CD4-positive, alpha-beta T cell (primary cell): Measurements from ENCODE around the gene MFN2. TPM values are rescaled to one million over a fixed set of nuclear protein-coding genes. Genes with fewer than 3 reads are reported as not detected.

Experiments
- ATAC-seq: fragments of 200-7000 bp; cut with Tn5 transposase; one replicate; pipeline ENCODE4 v1.10.0; 2022; ENCODE audit warnings: mild to moderate bottlenecking; ENCODE audit not compliant: poor library complexity
- CTCF ChIA-PET: fragments of 350-600 bp; sonication (Branson Sonifier 250); formaldehyde crosslinking; loops from one replicate; lab custom pipeline; 2021; ENCODE audit warnings: antibody characterized with exemption, inconsistent platforms; lab: Charles Lee
- POLR2A ChIA-PET: fragments of 350-600 bp; sonication (Branson Sonifier 250); formaldehyde crosslinking; loops from one replicate; lab custom pipeline; 2021; ENCODE audit warnings: antibody characterized with exemption, inconsistent platforms; lab: Charles Lee
- DNase-seq, 14 experiments: peaks; one replicate each; pipeline ENCODE4 v3.0.0-alpha.2; 2013 to 2020; ENCODE audit warnings: mixed read lengths in 2 of 14
- H3K27ac ChIP-seq, 2 donors: one replicate each; pipeline versions ENCODE4 v1.5.1 to v1.7.0; 2013; ENCODE audit warnings: low read length in 2 of 2, low read depth in 1 of 2, mild to moderate bottlenecking in 1 of 2
- H3K27me3 ChIP-seq, 2 experiments: 1 replicate in 1 of 2; 2 replicates in 1 of 2; pipeline versions ENCODE4 v1.6.1 to v1.7.0; 2013; ENCODE audit warnings: low read length in 2 of 2, control low read depth in 1 of 2, mild to moderate bottlenecking in 1 of 2, moderate library complexity in 1 of 2; ENCODE audit not compliant: insufficient read depth in 2 of 2, control insufficient read depth in 1 of 2
- H3K36me3 ChIP-seq: one replicate; pipeline ENCODE4 v1.6.1; 2013; ENCODE audit warnings: low read length, control low read depth; ENCODE audit not compliant: insufficient read depth
- H3K4me1 ChIP-seq: one replicate; pipeline ENCODE4 v1.6.1; 2013; ENCODE audit warnings: low read length, control low read depth; ENCODE audit not compliant: insufficient read depth
- H3K4me3 ChIP-seq: one replicate; pipeline ENCODE4 v1.5.1; 2013; ENCODE audit warnings: mild to moderate bottlenecking, low read length, moderate library complexity
- H3K9me3 ChIP-seq, 2 experiments: 1 replicate in 1 of 2; 2 replicates in 1 of 2; pipeline versions ENCODE4 v1.6.1 to v1.7.0; 2013; ENCODE audit warnings: low read length in 2 of 2, mild to moderate bottlenecking in 2 of 2, control low read depth in 1 of 2, moderate library complexity in 1 of 2; ENCODE audit not compliant: control insufficient read depth in 1 of 2, insufficient read depth in 1 of 2
- H3K27ac Mint-ChIP-seq: one replicate; pipeline ENCODE4 v1.8.0; 2020; ENCODE audit warnings: mixed read lengths
- H3K27me3 Mint-ChIP-seq: one replicate; pipeline ENCODE4 v1.8.0; 2021; ENCODE audit warnings: mixed read lengths
- H3K36me3 Mint-ChIP-seq: one replicate; pipeline ENCODE4 v1.8.0; 2021; ENCODE audit warnings: low read depth, mixed read lengths
- H3K4me1 Mint-ChIP-seq: one replicate; pipeline ENCODE4 v1.8.0; 2021; ENCODE audit warnings: low read depth, mixed read lengths
- H3K4me3 Mint-ChIP-seq: one replicate; pipeline ENCODE4 v1.8.0; 2020; ENCODE audit warnings: mild to moderate bottlenecking, mixed read lengths
- H3K9me3 Mint-ChIP-seq: one replicate; pipeline ENCODE4 v1.8.0; 2020; ENCODE audit warnings: mixed read lengths
- intact Hi-C, 2 experiments: fragments of 100-400 bp; cut with DNase I in 1 of 2; cut with micrococcal nuclease in 1 of 2; formaldehyde crosslinking; loops; one replicate each; pipeline versions ENCODE4 v1.15.1 to v1.9.0; 2023 to 2025; cut with DNase I, micrococcal nuclease
- total RNA-seq, 174 experiments: library from RNA in 2 of 174; stranded (reverse) in 2 of 174; gene quantifications; one replicate each; pipeline ENCODE4 v1.2.3 and lab custom pipeline; 2021 to 2026
- TF ChIP-seq, protein P1 (sequence below): fragments of 200-600 bp; IDR thresholded peaks from one replicate; pipeline ENCODE4 v1.8.0; 2022; ENCODE audit warnings: antibody characterized with exemption, mild to moderate bottlenecking

The MFN2 gene
- total RNA-seq, 2 experiments from 2014 or later: 33.0 to 38.1 TPM

GRCh38 chr1:11961230-11961629 is 19.0 kb upstream of the MFN2 start:
- POLR2A ChIA-PET: interaction anchor here (0.7 to 0.8 kb wide), 2 partner anchors 12 to 17 kb away, joined by 3 read pairs; no protein-coding TSS in a partner anchor
- no peak for ATAC-seq
- H3K4me1 ChIP-seq: no peaks in the 10 kb centered on the region

DNA sequence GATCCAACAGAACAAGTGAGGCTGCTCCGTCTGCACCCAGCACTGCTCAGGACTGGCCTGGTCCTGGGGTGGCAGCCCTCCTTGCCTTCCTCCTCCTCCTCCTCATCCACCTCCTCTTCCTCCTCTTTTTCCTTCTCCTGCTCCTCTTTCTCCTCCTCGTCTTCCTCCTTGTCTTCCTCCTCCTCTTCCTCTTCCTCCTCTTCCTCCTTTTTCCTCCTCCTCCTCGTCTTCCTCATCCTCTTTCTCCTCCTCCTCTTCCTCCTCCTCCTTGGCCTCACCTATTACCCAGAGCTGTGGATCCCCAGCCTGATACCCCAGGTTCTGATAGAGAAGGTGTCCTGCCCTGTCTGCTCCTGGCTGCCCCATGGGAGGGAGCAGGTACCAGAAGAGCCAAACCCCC is 16.6 kb upstream of the MFN2 start:
- Histone ChIP-seq H3K4me3 (no peak overlapping the region), H3K27me3 (no peaks in the 10 kb centered on the region), H3K27ac (no peak overlapping the region), H3K36me3 (no peaks in the 10 kb centered on the region), H3K4me1 (no peaks in the 10 kb centered on the region), H3K9me3 (no peaks in the 10 kb centered on the region)
- Mint-ChIP-seq H3K36me3 (no peaks in the 10 kb centered on the region), H3K27ac (no peak overlapping the region), H3K9me3 (no peaks in the 10 kb centered on the region), H3K27me3 (no peaks in the 10 kb centered on the region), H3K4me1 (no peaks in the 10 kb centered on the region), H3K4me3 (no peak overlapping the region)
- ATAC-seq (no peak), DNase-seq (no peak)
- TF ChIP-seq, protein P1, sequence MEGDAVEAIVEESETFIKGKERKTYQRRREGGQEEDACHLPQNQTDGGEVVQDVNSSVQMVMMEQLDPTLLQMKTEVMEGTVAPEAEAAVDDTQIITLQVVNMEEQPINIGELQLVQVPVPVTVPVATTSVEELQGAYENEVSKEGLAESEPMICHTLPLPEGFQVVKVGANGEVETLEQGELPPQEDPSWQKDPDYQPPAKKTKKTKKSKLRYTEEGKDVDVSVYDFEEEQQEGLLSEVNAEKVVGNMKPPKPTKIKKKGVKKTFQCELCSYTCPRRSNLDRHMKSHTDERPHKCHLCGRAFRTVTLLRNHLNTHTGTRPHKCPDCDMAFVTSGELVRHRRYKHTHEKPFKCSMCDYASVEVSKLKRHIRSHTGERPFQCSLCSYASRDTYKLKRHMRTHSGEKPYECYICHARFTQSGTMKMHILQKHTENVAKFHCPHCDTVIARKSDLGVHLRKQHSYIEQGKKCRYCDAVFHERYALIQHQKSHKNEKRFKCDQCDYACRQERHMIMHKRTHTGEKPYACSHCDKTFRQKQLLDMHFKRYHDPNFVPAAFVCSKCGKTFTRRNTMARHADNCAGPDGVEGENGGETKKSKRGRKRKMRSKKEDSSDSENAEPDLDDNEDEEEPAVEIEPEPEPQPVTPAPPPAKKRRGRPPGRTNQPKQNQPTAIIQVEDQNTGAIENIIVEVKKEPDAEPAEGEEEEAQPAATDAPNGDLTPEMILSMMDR: no peak
- CTCF ChIA-PET: no interaction called here
- intact Hi-C loops: no loop called here
- POLR2A ChIA-PET: no interaction called here

More at GRCh38 chr1:11961230-11961629, 19.0 kb upstream of the MFN2 start:
- Histone ChIP-seq H3K4me3 (no peak overlapping the region), H3K36me3 (no peaks in the 10 kb centered on the region), H3K9me3 (no peaks in the 10 kb centered on the region), H3K27me3 (no peaks in the 10 kb centered on the region), H3K27ac (no peak overlapping the region)
- Mint-ChIP-seq H3K27me3 (no peaks in the 10 kb centered on the region), H3K27ac (no peak overlapping the region), H3K36me3 (no peaks in the 10 kb centered on the region), H3K4me3 (no peak overlapping the region), H3K9me3 (no peaks in the 10 kb centered on the region), H3K4me1 (no peaks in the 10 kb centered on the region)
- intact Hi-C loops: no loop called here
- TF ChIP-seq, protein P1: no peak
- CTCF ChIA-PET: no interaction called here
- no peak for DNase-seq

DNA sequence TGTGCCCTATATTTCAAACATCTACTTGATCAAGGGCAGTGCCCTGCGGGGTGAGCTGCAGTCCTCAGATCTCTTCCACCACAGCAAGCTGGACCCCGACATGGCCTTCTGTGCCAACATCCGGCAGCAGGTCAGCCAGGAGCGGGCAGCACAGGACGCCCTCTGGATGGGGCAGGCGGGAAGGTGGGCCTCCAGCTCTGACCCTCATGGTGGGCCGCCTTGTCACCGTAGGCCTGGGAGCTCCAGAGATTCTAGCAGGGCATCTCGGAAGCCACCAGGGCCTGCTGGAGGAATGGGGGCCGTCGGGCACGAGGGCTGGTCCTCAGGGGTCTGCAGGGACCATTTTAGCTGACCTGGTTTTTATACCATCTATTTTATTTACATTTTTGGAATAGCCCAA is 15.6 kb upstream of the MFN2 start:
- Histone ChIP-seq H3K9me3 (no peaks in the 10 kb centered on the region), H3K27me3 (no peaks in the 10 kb centered on the region), H3K4me3 (no peak overlapping the region), H3K4me1 (no peaks in the 10 kb centered on the region), H3K36me3 (no peaks in the 10 kb centered on the region), H3K27ac (no peak overlapping the region)
- CTCF ChIA-PET: no interaction called here
- Mint-ChIP-seq H3K27me3 (no peaks in the 10 kb centered on the region), H3K27ac (no peak overlapping the region), H3K4me3 (no peak overlapping the region), H3K4me1 (no peaks in the 10 kb centered on the region), H3K36me3 (no peaks in the 10 kb centered on the region), H3K9me3 (no peaks in the 10 kb centered on the region)
- ATAC-seq (no peak), DNase-seq (no peak)
- intact Hi-C loops: no loop called here
- TF ChIP-seq, protein P1: no peak
- POLR2A ChIA-PET: no interaction called here
